ENCODE measurements around the gene HS6ST3.

- TF ChIP-seq CTCF (IDR thresholded peaks at IDR 0.05) = no peak
- TF ChIP-seq POLR2A (IDR thresholded peaks at IDR 0.05) = no peak
These were observed 562.6 kb downstream of the HS6ST3 start for GRCh38 chr13:96652506-96652905.
